Prostate gland (tissue), 2 donors: ENCODE data around the gene COL13A1. TPM values are rescaled to one million over a fixed set of nuclear protein-coding genes. Genes with fewer than 3 reads are reported as not detected.

Experiments
- DNase-seq: peaks from one replicate; pipeline ENCODE4 v3.0.0-alpha.2; 2019; ENCODE audit warnings: low spot score
- H3K27ac ChIP-seq, 2 donors: fragments of 200-600 bp; sonication (generic); 2 replicates each; pipeline ENCODE4 v1.5.1; 2017 to 2019
- H3K27me3 ChIP-seq: fragments of 200-600 bp; sonication (generic); replicated peaks from 2 replicates; pipeline ENCODE4 v1.5.1; 2019; ENCODE audit not compliant: insufficient read depth
- H3K36me3 ChIP-seq, 2 donors: fragments of 200-600 bp; sonication (generic); 1 replicate in 1 of 2; 2 replicates in 1 of 2; pipeline versions ENCODE4 v1.5.1 to v1.8.1; 2017 to 2019
- H3K4me1 ChIP-seq: fragments of 200-600 bp; sonication (generic); replicated peaks from 2 replicates; pipeline ENCODE4 v1.5.1; 2019
- H3K4me3 ChIP-seq, 2 donors: fragments of 200-600 bp; sonication (generic); 2 replicates each; pipeline ENCODE4 v1.5.1; 2017 to 2019
- H3K9me3 ChIP-seq: fragments of 200-600 bp; sonication (generic); 2 replicates; pipeline ENCODE4 v1.5.1; 2017
- POLR2A ChIP-seq: fragments of 450-650 bp; IDR thresholded peaks from one replicate; pipeline ENCODE4 v1.6.1; 2016; ENCODE audit warnings: antibody characterized with exemption, mild to moderate bottlenecking
- POLR2AphosphoS5 ChIP-seq: sonication (generic); formaldehyde crosslinking; IDR thresholded peaks from one replicate; pipeline ENCODE4 v1.6.1; 2017; ENCODE audit warnings: antibody characterized with exemption
- WGBS: methylation state at CpG from one replicate; pipeline ENCODE4 v1.1.5; 2018; 5-methylcytosine and 5-hydroxymethylcytosine counted together
- intact Hi-C: fragments of 100-400 bp; cut with DNase I; formaldehyde crosslinking; loops from one replicate; pipeline ENCODE4 v1.14.2; 2022
- total RNA-seq, 2 donors: library from RNA; depleted of rRNA; stranded (reverse); fragments of >200 nt; gene quantifications; one replicate each; pipeline ENCODE4 v1.1.0, GENCODE V29; 2016
- TF ChIP-seq, protein P1 (sequence below), 4 experiments: fragments of 200-600 bp in 2 of 4; fragments of 450-650 bp in 2 of 4; sonication (generic) in 2 of 4; IDR thresholded peaks; 1 replicate in 3 of 4; 2 replicates in 1 of 4; pipeline ENCODE4 v1.5.1; 2016 to 2019; ENCODE audit warnings: antibody characterized with exemption in 4 of 4, mild to moderate bottlenecking in 2 of 4, moderate library complexity in 2 of 4

Gene COL13A1
- total RNA-seq, 2 donors from 2014 or later = 2.1 to 3.0 TPM

GRCh38 chr10:69847883-69848282 lies 46.2 kb downstream of the COL13A1 start:
- no peak overlapping the region for H3K4me3 ChIP-seq
- no peak for TF ChIP-seq POLR2A
- TF ChIP-seq, protein P1, sequence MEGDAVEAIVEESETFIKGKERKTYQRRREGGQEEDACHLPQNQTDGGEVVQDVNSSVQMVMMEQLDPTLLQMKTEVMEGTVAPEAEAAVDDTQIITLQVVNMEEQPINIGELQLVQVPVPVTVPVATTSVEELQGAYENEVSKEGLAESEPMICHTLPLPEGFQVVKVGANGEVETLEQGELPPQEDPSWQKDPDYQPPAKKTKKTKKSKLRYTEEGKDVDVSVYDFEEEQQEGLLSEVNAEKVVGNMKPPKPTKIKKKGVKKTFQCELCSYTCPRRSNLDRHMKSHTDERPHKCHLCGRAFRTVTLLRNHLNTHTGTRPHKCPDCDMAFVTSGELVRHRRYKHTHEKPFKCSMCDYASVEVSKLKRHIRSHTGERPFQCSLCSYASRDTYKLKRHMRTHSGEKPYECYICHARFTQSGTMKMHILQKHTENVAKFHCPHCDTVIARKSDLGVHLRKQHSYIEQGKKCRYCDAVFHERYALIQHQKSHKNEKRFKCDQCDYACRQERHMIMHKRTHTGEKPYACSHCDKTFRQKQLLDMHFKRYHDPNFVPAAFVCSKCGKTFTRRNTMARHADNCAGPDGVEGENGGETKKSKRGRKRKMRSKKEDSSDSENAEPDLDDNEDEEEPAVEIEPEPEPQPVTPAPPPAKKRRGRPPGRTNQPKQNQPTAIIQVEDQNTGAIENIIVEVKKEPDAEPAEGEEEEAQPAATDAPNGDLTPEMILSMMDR (IDR thresholded peaks at IDR 0.05) = no peak
- TF ChIP-seq POLR2AphosphoS5 = no peak
- peaks cover 9% of the 10 kb centered on the region for H3K4me1 ChIP-seq
- no peaks in the 10 kb centered on the region for H3K27me3 ChIP-seq
- no peaks in the 10 kb centered on the region for H3K36me3 ChIP-seq
- intact Hi-C loops = no loop called here
- no peaks in the 10 kb centered on the region for H3K9me3 ChIP-seq
- no peak overlapping the region for H3K27ac ChIP-seq
- DNase-seq = no peak
- WGBS = 82% methylated on average over 5 of the region's 5 CpGs

DNA sequence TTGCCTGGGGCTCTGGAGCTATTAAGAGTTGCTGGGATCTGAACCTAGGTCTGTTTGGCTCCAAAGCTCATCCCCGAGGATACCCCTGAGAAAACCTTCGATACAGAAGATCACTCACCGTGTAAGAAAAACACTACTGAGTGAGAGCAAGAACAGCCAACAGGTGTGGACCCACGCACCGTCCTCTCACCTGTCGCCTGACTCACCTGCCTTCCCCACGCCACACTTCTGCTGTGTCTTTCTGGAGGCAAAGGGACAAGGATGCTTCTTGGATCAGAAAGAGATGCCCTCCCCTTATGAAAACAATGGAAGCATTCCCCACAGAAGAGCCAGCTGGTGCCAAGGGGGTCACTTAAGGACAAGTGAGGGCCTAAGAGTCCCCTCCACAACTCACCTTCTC lies 46.7 kb downstream of the COL13A1 start:
- no peak overlapping the region for H3K4me3 ChIP-seq
- no peaks in the 10 kb centered on the region for H3K36me3 ChIP-seq
- TF ChIP-seq, protein P1 (IDR thresholded peaks at IDR 0.05) = no peak
- TF ChIP-seq POLR2A (no peak), POLR2AphosphoS5 (no peak)
- H3K4me1 ChIP-seq = peaks cover 9% of the 10 kb centered on the region
- DNase-seq = no peak
- H3K27ac ChIP-seq = no peak overlapping the region
- intact Hi-C loops = no loop called here
- H3K27me3 ChIP-seq = no peaks in the 10 kb centered on the region
- H3K9me3 ChIP-seq = no peaks in the 10 kb centered on the region
- 95% methylated on average over 7 of the region's 7 CpGs for WGBS

GRCh38 chr10:69849825-69850224 lies 48.1 kb downstream of the COL13A1 start:
- H3K4me3 ChIP-seq = no peak overlapping the region
- H3K27me3 ChIP-seq = no peaks in the 10 kb centered on the region
- H3K9me3 ChIP-seq = no peaks in the 10 kb centered on the region
- intact Hi-C loops = no loop called here
- DNase-seq = no peak
- TF ChIP-seq, protein P1 (IDR thresholded peaks at IDR 0.05) = no peak
- TF ChIP-seq POLR2AphosphoS5 (no peak), POLR2A (no peak)
- no peaks in the 10 kb centered on the region for H3K36me3 ChIP-seq
- H3K4me1 ChIP-seq = peaks cover 9% of the 10 kb centered on the region
- 79% methylated on average over 7 of the region's 7 CpGs for whole genome bisulfite sequencing
- no peak overlapping the region for H3K27ac ChIP-seq

- no peak for DNase-seq
- Histone ChIP-seq H3K9me3 (no peaks in the 10 kb centered on the region), H3K4me3 (no peak overlapping the region), H3K4me1 (peaks cover 9% of the 10 kb centered on the region), H3K27me3 (no peaks in the 10 kb centered on the region), H3K27ac (no peak overlapping the region), H3K36me3 (no peaks in the 10 kb centered on the region)
- TF ChIP-seq POLR2AphosphoS5 (no peak), POLR2A (no peak)
- TF ChIP-seq, protein P1 (IDR thresholded peaks at IDR 0.05) = no peak
- intact Hi-C loops = no loop called here
- 69% methylated on average over 6 of the region's 6 CpGs for WGBS
Observed at GRCh38 chr10:69850440-69850839, 48.7 kb downstream of the COL13A1 start.

GRCh38 chr10:69851306-69851705 lies 49.6 kb downstream of the COL13A1 start:
- no peak for DNase-seq
- Histone ChIP-seq H3K4me3 (no peak overlapping the region), H3K4me1 (peaks cover 5% of the 10 kb centered on the region), H3K27me3 (no peaks in the 10 kb centered on the region), H3K27ac (no peak overlapping the region), H3K9me3 (no peaks in the 10 kb centered on the region), H3K36me3 (no peaks in the 10 kb centered on the region)
- TF ChIP-seq, protein P1 (IDR thresholded peaks at IDR 0.05) = no peak
- TF ChIP-seq POLR2A (no peak), POLR2AphosphoS5 (no peak)
- 91% methylated on average over 1 of the region's 1 CpG for WGBS
- intact Hi-C loops = no loop called here
